ENCODE results near the gene CSNK1G1.

DNA sequence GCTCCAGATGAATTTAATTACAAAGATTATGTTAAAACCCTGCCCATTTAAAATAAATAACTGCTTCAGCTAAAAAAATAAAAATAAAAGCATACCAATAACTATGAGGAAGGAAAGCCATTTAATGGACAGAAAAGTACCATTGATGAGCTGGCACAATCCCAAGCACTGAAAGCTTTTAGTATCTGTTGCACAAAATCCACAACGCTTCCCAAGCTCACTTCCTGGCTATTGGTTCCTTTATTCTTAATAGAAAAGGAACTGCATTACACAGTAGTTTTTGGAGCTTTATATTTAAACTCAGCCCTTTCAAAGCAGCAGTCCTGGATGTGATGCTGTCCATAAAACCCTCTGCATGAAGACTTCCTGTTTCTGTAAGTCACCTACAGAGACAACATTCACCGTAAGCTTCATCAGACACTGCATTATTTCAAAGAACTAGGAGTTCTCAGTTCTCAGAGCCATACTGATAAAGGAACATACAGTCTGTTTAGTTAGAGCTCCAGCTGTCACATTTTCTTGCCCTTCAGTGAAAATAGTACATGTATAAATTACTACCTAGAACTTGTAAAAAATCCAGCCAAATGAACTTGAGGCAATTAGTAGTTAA is 81.5 kb downstream of the CSNK1G1 start:
- TF ChIP-seq, protein P1, sequence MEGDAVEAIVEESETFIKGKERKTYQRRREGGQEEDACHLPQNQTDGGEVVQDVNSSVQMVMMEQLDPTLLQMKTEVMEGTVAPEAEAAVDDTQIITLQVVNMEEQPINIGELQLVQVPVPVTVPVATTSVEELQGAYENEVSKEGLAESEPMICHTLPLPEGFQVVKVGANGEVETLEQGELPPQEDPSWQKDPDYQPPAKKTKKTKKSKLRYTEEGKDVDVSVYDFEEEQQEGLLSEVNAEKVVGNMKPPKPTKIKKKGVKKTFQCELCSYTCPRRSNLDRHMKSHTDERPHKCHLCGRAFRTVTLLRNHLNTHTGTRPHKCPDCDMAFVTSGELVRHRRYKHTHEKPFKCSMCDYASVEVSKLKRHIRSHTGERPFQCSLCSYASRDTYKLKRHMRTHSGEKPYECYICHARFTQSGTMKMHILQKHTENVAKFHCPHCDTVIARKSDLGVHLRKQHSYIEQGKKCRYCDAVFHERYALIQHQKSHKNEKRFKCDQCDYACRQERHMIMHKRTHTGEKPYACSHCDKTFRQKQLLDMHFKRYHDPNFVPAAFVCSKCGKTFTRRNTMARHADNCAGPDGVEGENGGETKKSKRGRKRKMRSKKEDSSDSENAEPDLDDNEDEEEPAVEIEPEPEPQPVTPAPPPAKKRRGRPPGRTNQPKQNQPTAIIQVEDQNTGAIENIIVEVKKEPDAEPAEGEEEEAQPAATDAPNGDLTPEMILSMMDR (IDR thresholded peaks at IDR 0.05; ENCODE audit: low read length) = no peak
- TF ChIP-seq EZH2 (optimal IDR thresholded peaks at IDR 0.05; ENCODE audit: low read depth, low read length) = no peak
